GM21515 (cell line): Measurements from ENCODE around the gene MCRS1.
"Not testable (repeated sequence)": the region's sequence is repeated elsewhere in the genome, so short reads cannot be mapped to it uniquely, and the experiment has no call there.

Experiments used
- ATAC-seq: cut with Tn5 transposase; IDR thresholded peaks from one replicate; pipeline ENCODE4 v1.9.1; 2021; ENCODE audit not compliant: unreplicated experiment

MCRS1 gene

DNA sequence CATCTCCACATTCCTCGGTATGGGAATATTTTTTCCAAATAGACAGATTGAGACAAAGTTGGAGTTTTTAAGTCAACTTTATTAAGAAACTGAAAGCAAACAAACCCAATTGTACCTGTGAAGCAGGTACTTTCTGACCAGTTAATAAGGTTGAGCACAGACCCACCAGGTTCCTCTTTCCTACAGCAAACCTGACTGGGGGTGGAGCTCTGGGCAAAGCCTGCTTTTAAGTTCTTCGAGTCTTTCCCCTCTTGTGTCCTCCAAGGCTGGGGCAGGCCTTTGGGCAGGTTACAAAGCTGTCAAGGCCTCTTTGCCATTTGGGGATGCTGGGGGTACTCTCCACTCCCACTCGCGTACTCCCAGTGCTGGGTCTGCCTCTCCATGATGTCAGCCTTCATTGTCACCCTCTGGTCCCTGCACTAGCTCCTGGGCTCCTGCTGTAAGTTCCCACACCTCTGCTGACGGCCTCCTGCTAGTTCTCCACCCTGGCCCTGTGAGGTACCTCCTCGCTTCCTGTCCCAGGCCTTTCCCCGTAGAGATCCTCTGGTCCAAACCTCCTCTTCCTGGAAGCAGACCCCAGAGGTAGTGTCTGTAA, 25.9 kb downstream of the MCRS1 start:
- no peak for ATAC-seq

DNA sequence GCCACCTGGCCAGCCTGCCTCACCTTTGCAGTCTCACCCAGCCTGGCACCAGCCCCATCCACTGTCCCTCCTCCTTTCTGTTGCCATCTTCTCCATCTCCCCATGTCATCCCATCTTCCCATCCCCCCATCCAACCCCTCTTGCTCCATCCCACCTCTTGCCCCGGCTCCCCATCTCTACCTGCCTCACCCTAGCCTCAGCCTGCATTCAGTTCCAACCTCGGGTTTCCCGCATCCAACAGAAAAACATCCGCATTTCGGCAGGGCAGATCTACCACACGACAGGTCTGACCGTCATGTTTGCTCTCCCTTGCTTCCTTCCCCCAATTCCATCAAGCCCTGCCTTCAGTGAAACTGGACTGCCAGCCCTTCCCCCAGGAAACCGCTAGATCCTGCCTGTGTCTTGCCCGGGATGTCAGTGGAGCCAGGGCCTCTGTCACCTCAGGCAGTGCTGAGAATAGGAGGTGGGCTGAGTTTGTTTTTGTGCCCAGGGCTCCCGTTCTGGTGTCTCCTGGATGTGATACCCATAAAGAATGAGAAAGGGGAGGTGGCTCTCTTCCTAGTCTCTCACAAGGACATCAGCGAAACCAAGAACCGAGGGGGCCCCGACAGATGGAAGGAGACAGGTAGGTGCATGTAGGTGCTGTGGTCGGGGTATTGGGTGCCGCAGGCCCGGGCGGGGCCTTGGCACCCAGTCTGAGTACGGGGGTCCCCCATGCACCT, 26.6 kb downstream of the MCRS1 start:
- no peak for ATAC-seq

DNA sequence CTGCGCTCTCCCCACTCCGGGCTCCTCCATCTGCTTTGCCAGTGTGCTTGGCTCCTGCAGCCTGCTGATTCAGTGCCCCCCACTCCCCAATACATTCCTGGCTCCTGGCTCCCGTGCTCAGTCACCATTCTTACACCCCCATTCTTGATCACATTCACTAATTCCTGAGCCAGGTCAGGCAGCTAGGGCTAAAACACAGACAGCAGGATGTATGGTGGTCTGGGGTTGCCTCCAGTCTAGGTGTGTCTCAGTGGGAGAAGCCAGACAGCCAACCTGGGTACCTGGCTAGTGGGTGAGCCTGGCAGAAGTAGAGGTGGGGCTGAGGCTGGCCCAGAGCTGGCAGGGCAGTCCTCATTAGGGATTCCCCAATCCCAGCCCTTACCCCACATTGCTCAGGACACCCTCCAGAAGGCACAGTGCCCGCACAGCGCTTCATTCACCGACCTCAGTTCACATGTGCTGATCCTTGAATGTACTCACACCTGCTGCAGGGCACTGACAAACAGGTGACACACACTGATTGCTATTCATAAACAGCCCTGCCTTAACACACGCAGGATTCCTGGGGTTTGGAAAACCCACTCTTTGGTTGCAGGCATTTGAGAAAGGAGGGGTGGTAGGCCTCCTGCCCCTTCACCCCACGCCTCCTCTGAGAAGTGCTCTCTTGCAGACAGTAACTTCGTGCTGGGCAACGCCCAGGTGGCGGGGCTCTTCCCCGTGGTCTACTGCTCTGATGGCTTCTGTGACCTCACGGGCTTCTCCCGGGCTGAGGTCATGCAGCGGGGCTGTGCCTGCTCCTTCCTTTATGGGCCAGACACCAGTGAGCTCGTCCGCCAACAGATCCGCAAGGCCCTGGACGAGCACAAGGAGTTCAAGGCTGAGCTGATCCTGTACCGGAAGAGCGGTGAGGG, 27.5 kb downstream of the MCRS1 start:
- no peak for ATAC-seq

DNA sequence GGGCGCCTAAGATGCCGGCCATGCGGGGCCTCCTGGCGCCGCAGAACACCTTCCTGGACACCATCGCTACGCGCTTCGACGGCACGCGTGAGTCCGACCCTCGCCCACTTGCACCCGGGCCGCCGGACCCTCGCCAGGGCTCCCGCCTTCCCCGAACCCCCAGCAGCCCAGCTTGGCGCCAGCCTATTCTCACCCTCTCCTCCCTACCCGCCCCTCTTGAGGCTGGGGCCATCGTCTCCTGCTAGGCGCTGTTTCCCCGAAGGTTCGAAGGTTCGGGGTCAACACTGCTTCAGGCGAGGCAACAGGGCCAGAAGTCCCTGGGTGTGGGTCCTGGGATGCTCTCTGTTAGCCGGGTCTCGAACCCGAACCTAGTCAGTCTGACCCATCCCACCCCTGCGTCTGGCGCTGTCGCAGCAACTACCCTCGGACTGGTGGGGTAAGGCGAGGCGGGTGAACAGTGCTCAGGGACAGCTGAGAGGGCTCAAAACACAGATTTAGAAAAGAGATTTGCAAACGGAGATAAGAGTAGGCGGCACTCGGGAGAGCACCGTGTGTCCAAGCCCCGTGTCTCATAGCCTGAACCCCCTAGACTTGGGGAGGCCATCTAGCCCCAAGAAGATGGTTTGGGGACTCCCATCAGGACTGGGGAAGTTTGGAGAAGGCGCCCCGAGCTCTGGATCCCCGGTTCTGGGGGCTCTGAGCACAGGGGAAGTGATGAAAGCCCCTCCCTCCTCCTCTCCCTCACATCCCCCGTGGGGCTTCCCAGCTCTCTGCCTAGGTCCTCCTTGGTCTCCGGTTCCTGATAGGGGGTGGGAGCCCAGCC, 28.3 kb downstream of the MCRS1 start:
- no peak for ATAC-seq

DNA sequence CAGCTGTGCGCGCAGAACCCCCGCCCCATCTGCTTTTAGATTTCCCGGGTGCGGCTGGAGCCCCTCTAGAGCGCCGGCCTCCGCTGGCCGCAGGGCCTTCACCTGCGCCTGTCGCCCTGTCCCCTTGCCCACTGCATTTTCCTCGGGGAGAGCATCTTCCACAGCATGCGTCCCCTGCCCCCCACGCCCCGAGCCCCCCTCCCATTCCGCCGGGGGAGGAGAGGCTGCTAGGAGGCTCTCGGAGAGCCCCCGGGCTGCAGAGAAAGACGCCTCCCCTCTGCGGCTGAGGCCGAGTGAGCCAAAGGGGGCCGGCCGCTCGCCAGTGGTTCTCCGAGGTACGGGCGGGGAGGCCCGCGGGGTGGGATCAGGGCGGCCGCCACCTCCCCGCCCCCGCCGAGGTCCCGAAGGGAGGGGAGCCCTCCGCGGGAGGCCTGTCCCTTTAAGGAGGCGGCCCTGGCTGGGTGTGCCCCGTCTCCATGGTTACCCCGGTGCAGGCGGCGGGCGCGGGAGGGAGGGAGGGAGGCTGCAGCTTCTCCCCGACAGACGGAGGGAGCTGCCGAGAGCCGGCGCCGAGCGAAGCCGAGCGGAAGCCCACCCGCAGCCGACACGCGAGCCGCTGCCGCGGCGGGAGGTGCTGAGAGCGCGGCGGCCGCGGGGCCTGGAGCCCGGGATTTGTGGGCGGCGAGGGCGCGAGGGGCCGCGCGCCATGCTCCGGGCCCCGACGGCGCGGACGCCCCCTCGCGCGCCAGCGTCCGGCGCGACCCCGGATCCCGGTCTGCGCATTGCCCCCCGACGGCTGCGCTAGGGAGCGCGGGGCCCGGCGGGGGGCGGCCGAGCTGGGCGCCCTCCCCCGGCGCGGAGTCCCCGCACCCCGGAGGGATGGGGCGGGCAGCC, 29.2 kb downstream of the MCRS1 start, which contains the start of gene KCNH3:
KCNH3 (plus strand) TSS at position 521 of the 894 bp plus-strand sequence. CDS start 387 bp downstream, outside the sequence.
- no peak for ATAC-seq

DNA sequence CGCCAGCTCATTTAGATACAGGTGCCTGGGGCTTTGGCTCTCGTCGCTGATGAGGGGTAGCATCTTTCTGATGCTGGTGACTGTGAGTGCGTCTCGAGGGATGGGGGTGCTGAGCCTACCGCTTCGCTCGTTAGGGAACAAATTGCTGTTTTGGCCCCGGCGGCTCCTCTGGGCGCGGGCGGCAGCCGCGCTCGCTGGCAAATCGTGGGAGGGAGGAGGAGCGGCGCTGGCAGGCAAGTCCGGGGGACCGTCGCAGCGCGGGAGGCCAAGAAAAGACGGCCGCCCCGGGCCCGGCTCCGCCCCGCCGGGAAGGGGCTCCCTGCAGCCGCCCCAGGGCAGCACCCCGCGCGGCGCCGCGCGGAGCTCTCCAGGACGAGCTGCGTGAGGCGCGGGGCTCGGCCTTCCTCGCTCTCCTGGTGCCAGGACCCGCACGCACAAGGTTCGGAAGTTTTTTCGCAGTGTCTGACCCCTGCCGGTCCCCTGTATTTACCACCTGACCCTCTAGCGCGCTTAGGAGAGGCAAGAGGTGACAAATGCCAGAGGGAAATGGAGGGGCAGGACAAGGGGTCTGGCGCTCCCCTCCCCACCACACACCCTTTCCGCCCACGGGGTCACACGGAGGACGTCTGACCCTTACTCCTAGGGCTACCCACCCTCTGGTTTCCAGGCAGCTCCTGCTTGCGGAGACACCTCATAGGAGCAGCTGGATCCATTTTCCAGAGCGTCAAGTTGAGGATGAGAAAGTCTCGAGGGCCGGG, 30.0 kb downstream of the MCRS1 start:
- no peak for ATAC-seq

DNA sequence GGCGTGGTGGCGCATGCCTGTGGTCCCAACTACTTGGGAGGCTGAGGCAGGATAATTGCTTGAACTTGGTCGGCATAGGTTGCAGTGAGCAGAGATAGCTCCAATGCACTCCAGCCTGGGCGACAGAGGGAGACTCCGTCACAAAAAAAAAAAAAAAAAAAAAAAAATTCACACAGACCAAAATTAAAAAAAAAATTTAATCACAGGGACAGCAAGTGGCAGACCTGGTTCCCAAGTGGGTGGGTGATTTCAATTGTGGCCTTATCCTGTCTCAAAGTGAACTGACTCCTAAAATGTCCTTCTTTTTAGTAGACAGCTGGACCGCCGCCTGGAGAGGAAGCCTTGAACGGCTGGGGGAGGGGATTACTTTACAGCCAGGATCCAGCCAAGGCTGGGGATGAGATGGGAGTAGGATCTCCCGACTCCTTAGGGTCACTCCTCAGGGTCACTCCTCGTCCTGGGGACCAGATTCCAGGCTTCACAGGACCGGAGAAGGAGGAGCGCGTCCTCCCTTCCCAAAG, 30.7 kb downstream of the MCRS1 start:
- no peak for ATAC-seq

DNA sequence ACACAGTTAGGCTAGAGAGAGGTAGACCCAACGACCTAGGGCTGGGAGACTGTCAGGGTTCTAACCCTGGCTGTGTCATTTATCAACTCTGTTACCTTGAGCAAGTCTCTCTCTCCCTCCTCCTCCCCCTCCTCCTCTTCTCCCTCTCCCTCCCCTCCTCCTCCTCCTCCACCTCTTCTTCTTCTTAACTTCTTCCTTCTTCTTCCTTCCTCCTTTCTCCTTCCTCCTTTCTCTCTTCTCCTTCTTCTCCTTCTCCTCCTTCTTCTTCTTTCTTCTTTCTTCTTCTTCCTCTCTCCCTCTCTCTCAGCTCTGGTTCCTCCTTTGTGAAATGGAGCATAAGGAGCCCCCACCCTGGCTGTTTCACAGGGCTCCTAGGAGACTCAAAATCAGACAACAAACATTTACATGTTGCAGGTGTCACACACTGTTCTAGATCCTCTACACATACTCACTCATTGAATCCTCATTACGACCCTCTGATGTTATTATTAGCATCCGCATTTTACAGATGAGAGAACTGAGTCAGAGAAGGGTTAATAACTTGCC, 31.3 kb downstream of the MCRS1 start:
- no peak for ATAC-seq

DNA sequence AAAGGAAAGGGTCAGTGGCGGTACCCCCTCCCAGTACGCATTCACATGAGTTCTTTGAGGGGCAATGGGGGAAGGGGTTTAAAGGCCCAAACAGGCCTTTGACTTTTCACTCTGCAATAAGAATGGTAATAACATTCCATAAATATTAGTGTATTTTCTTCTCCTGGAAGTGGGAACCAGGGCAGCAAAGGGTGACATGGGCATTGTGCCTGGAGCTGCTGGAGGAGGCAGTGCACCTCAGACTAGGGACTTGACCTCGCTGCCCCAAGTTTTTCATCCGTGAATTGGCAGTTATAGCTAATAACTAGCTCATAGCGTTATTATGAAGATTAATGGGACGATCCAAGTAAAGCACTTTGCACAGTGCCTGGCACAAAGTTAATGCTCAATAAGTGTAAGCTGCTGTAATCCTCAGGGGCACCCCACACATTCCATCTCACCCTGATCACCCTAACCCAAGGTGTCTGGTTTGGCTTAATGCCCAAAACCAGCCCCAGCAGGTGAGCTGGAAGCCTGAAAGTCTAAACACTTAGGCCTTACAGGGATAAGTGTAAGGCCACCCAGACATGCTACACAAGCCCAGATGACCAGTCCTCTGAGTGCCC, 31.9 kb downstream of the MCRS1 start:
- ATAC-seq: no peak

DNA sequence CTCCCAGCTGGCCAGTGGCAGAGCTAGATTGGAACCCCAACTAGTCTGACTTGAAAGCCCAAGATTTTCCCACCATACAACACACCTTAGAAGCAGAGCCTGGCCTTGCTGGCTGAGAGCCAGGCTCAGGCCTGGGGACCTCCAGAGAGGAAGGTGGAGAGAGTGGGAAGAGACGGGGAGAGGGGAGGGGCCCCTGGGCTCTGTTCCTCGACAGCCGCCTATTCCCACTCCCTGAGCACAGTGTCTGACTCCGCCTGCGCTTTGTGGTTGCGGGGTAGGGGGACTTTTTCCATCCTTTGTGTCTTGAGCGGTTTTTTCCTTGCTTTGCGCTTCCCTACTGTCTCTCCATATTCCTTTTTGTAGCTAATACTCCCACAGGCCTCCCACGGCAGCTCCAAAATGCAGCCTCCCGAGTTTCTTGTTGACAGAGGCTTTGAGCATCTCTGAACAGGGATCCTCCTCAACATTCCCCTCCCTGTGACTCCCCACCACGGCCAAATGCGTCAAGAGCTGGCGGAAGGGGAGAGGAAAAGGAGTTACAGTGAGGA, 33.1 kb downstream of the MCRS1 start:
- ATAC-seq: no peak

DNA sequence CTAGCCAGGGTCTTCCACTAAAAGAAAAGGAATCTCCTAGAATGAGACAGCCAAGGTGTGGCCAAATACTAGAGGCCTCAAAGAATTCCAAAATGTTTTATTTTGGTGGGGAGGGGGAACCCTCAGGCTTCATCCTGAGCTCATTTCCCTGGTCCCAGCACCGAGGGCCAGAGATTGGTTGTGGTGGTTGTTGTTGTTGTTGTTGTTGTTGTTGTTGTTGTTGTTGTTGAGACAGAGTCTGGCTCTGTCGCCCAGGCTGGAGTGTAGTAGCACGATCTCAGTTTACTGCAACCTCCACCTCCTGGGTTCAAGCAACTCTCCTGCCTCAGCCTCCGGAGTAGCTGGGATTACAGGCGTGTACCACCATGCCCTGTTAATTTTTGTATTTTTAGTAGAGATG, 33.8 kb downstream of the MCRS1 start:
- ATAC-seq: not testable (repeated sequence)

DNA sequence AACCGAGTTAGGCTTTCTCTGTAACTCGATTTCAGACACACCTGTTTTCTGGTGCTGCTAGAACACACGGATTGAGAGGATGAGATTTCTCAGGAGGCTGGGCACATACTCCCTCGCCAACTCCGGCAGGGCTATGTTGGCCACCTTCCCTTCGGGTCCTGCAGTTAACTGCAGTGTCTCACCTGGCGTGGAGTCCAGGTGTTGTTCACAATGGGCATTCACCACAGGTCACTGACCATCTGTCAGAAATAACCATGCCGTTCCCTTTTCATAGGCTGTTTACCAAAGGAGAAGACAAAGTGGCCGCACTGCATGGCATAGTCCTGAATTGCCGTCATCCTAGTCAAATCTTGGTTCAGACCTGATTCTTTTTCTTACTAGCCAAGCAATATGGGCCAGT, 34.6 kb downstream of the MCRS1 start:
- no peak for ATAC-seq

DNA sequence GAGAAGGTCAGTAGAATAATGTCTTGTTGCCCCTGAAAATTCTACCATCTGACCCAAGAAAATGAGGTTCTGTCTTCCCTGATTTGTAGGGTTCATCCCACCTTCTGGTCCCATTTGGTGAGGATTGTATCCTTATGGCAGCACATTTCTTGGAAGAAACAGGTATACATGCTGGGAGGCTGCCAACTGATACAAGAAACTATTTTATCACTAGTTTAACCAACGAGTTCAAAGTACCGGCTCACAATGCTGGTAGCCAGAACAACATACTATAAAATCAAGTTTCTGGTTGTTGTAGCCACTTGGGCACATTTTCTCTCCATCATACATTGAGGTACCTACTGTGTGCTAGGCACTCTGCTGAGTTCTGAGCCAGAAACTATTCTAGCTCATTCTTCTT, 36.2 kb downstream of the MCRS1 start:
- ATAC-seq: no peak

DNA sequence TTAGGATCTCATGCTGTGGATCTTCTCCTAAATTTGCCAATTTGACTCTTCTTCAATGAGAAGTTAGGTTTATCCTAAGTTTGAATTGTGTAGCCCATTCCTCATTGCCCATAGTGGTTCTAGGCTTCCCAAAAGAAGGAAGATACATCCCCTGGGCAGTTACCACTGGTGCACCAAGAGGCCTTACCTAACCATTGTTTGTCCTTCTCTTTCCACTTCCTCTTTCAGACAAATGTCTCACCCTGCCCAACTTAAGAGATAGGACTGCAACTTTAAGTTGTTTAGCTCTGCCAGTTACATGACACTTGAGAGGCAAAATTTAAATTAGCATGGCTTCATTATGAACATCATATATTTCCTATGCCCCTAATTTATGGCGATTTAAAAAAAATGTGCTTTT, 38.5 kb downstream of the MCRS1 start:
- no peak for ATAC-seq

DNA sequence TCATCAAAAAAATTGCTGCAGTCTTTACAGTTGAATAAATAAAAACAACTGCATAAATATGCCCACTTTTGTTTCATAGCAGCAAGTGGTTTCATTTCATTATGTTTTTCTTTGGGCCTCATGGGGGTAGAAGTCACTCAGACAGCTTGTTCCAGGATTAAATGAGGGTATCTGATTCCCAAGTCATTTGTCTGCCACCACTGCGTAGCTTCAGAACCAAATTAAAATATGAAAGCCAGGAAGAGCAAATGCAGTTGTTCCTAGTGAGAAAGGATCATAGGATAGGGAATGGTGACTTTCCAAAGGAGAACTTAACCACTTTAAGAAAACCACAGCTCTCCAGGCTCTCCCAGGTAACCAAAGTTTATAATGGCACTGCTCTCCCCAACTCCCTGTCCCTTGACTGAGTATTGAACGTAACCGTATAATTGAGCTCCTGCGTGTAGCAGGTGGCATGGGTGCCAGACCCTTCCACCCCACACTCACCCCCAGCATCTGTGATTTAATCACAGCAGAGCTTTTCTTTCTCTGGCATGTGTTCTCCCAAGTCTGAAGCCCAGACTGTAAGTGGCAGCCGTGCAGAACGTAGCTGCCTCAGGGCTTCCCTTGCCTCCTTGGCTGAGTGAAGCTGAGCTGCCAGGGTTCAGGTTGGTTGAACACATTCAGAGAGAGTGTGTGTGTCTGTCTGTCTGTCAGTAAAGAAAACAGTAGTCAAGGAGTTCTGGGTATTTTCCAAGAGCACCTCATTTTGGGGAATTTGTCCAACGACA, 40.4 kb downstream of the MCRS1 start:
- no peak for ATAC-seq

DNA sequence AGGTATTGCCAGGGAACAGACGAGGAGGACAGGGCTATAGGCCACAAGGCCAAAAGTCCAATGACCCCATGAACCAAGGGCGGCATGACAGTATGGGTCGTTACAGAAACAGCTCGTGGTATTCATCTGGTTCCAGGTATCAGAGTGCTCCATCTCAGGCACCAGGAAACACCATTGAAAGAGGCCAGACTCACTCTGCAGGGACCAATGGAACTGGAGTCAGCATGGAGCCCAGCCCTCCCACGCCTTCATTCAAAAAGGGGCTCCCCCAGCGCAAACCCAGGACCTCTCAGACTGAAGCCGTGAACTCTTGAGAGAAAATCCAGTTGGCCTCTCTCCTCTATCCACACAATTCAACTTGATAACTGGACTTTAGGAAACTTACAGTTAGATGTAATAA, 42.0 kb downstream of the MCRS1 start:
- ATAC-seq: no peak

DNA sequence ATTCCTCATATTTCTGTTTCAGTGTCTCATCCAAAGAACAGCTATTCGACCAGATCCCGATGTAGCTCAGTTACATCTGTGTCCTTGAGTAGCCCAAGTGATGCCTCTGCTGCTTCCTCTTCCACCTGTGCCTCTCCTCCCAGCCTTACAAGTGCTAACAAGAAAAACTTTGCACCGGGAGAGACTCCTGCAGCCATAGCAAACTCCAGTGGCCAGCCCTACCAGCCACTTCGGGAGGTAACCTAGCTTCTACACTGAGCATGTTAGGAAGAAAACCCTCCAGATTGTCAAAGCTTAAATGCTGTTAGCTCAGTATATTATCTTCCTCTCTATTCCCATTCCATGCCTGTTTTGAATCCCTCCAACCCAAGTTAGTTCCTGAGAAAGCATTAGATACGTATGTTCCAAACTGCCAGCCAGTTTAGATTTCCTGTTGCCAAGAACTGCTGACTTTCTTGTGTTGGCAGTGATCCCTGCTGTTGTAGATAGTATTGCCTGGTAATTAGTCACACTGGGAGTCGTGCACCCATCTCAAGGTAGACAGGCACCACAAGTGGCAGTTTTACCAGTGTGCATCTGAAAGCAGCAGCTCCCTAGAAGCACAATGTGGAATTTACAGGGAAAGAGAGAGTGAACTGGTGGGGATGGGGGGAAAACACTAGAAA, 43.1 kb downstream of the MCRS1 start:
- no peak for ATAC-seq
